ENCODE results near the gene HP1BP3.

Gene HP1BP3

DNA sequence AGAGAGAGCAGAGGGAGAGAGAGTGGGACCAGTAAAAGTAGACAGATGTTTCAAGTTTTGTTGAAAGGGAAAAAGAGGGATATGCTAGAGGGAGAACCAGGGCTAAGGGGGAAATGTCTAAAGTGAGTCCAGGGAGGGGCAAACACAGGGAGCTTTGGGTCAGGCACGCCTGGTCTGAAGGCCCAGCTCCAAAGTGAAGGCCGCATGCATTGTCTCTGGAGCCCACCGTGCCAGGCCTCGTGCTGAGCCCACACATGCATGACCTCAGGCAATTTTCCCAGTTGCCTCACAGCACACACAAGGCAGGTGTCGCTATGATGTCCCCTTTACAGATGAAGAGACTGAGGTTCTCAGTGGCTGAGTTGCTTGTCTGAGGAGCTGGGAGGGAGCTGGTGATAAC, 85.3 kb downstream of the HP1BP3 start:
- no peak overlapping the region for H3K9ac ChIP-seq (ENCODE audit: low read length)
- peaks cover 5% of the 10 kb centered on the region for H3K4me1 ChIP-seq (ENCODE audit: control insufficient read depth, insufficient read depth, low read length)
- H3K9me3 ChIP-seq (ENCODE audit: control insufficient read depth, low read length): no peaks in the 10 kb centered on the region
- no peaks in the 10 kb centered on the region for H3K36me3 ChIP-seq (ENCODE audit: control insufficient read depth, insufficient read depth, low read length)
- no peak overlapping the region for H3K4me3 ChIP-seq (ENCODE audit: low read length)
- H3K27me3 ChIP-seq (ENCODE audit: control insufficient read depth, insufficient read depth, low read length): peaks cover 8% of the 10 kb centered on the region

GRCh38 chr1:20701446-20701845, 85.7 kb downstream of the HP1BP3 start:
- Histone ChIP-seq H3K9ac (ENCODE audit: low read length) (no peak overlapping the region), H3K4me3 (ENCODE audit: low read length) (no peak overlapping the region), H3K4me1 (ENCODE audit: control insufficient read depth, insufficient read depth, low read length) (peaks cover 5% of the 10 kb centered on the region), H3K27me3 (ENCODE audit: control insufficient read depth, insufficient read depth, low read length) (peaks cover 8% of the 10 kb centered on the region), H3K36me3 (ENCODE audit: control insufficient read depth, insufficient read depth, low read length) (no peaks in the 10 kb centered on the region), H3K9me3 (ENCODE audit: control insufficient read depth, low read length) (no peaks in the 10 kb centered on the region)

- H3K4me3 ChIP-seq (ENCODE audit: low read length): no peak overlapping the region
- peaks cover 5% of the 10 kb centered on the region for H3K4me1 ChIP-seq (ENCODE audit: control insufficient read depth, insufficient read depth, low read length)
- H3K9me3 ChIP-seq (ENCODE audit: control insufficient read depth, low read length): no peaks in the 10 kb centered on the region
- H3K36me3 ChIP-seq (ENCODE audit: control insufficient read depth, insufficient read depth, low read length): no peaks in the 10 kb centered on the region
- peaks cover 8% of the 10 kb centered on the region for H3K27me3 ChIP-seq (ENCODE audit: control insufficient read depth, insufficient read depth, low read length)
- H3K9ac ChIP-seq (ENCODE audit: low read length): no peak overlapping the region
Observed at GRCh38 chr1:20700636-20701215, 86.4 kb downstream of the HP1BP3 start.

- Histone ChIP-seq H3K9me3 (ENCODE audit: control insufficient read depth, low read length) (no peaks in the 10 kb centered on the region), H3K9ac (ENCODE audit: low read length) (no peak overlapping the region), H3K27me3 (ENCODE audit: control insufficient read depth, insufficient read depth, low read length) (peaks cover 8% of the 10 kb centered on the region), H3K4me1 (ENCODE audit: control insufficient read depth, insufficient read depth, low read length) (peaks cover 5% of the 10 kb centered on the region), H3K36me3 (ENCODE audit: control insufficient read depth, insufficient read depth, low read length) (no peaks in the 10 kb centered on the region), H3K4me3 (ENCODE audit: low read length) (no peak overlapping the region)
Observed at GRCh38 chr1:20699558-20699957, 87.5 kb downstream of the HP1BP3 start.

DNA sequence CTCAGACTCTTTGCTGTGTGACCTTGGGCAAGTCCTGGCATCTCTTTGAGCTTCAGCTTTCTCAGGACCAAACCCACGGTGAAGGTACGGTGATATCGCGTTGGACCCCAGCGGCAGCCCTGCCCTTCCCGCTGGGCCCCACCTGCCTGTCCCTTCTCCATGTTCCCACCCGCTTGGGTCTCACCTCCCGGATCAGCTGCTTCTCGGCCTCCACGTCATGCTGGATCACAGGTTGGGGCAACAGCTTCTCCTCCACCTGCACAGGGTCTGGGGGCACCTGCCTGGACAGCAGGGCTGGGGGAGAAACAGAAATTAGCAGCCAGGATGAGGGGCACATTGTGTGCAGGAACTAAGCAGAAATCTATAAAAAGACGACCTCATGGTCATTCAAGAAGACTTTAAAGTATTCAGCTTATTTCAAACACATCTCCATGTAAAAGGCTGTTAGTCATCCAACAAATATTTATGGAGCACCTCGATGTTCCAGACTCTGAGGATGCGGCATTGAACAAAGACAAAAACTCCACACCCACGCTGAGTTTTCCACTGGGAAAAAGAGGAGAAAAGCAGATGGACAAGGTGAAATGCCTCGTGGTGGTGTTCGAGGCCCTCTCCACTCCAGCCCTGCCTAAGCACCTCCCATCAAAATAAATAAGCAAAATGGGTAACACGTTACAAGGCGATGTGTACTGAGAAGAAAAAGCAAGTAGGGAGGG, 88.8 kb downstream of the HP1BP3 start:
- no peak overlapping the region for H3K9ac ChIP-seq (ENCODE audit: low read length)

DNA sequence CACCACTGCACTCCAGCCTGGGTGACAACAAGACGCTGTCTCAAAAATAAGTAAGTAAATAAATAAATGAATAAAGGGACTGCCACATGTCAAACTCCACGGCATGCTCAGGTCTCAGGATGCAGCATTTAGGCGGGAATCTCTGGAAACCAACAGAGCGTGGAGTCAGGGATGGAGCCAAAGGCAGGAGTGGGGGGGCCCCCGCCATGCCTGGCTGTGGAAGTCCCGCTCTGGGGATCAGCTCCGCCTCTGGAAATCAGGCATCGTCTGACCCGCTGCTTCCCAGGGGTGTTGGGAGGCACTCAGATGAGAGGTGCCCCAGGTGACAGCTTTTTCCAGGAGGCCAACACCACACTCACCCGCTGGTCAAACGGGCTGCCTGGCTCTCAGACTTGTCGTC, 89.5 kb downstream of the HP1BP3 start:
- no peak overlapping the region for H3K9ac ChIP-seq (ENCODE audit: low read length)
- H3K4me3 ChIP-seq (ENCODE audit: low read length): no peak overlapping the region
- no peaks in the 10 kb centered on the region for H3K9me3 ChIP-seq (ENCODE audit: control insufficient read depth, low read length)
- H3K27me3 ChIP-seq (ENCODE audit: control insufficient read depth, insufficient read depth, low read length): peaks cover 8% of the 10 kb centered on the region
- no peaks in the 10 kb centered on the region for H3K36me3 ChIP-seq (ENCODE audit: control insufficient read depth, insufficient read depth, low read length)
- peaks cover 5% of the 10 kb centered on the region for H3K4me1 ChIP-seq (ENCODE audit: control insufficient read depth, insufficient read depth, low read length)

More for the DNA sequence above, 88.8 kb downstream of the HP1BP3 start:
- Histone ChIP-seq H3K36me3 (ENCODE audit: control insufficient read depth, insufficient read depth, low read length) (no peaks in the 10 kb centered on the region), H3K27me3 (ENCODE audit: control insufficient read depth, insufficient read depth, low read length) (peaks cover 8% of the 10 kb centered on the region), H3K9me3 (ENCODE audit: control insufficient read depth, low read length) (no peaks in the 10 kb centered on the region), H3K4me1 (ENCODE audit: control insufficient read depth, insufficient read depth, low read length) (peaks cover 5% of the 10 kb centered on the region), H3K4me3 (ENCODE audit: low read length) (no peak overlapping the region)

DNA sequence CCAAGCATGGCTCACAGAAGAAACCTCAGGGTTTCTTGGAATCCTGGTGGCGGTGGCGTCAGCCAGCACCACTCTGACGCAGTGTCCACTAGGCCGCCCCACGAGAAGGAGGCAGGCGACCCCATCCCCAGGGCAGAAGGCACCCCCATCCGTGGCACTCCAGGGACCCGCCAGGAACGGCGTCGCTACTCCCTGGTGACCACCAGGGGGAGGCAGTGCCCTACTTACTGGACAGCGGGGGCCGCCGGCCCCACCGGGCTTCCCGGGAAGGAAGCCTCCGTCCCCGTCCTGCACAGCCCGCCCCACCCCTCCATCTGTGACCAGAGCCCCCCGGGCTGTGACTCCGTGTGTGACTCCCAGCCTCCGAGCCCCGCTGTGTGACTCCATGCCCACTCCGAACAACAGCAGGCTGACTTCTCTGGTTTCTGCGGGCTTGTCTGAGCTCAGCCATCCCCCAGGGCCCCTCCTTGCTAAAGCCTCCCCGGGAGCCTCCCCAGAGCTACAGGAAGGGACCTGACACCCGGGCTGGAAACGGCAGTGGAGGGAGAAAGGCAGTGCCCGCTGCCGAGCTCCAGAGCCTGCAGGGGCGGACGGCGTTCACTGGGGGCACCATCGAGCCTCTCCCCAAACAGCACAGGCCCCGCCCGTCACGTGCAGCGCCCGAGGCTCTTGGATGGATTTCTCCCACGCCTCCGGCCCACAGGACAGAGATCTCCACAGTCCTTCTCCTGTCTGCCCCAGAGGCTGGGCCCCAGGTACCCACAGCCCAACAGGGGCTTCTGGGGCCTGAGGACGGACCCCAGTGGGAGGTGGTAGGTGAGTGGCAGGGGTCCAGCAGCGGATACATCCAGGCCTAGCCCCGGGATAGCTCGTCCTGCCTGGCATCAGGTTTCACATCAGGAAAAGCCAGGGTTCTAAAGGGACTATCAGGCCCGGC, 90.4 kb downstream of the HP1BP3 start:
- Histone ChIP-seq H3K4me1 (ENCODE audit: control insufficient read depth, insufficient read depth, low read length) (peaks cover 5% of the 10 kb centered on the region), H3K9me3 (ENCODE audit: control insufficient read depth, low read length) (no peaks in the 10 kb centered on the region), H3K27me3 (ENCODE audit: control insufficient read depth, insufficient read depth, low read length) (peaks cover 8% of the 10 kb centered on the region), H3K9ac (ENCODE audit: low read length) (peak overlapping the region; percentile 76), H3K36me3 (ENCODE audit: control insufficient read depth, insufficient read depth, low read length) (no peaks in the 10 kb centered on the region), H3K4me3 (ENCODE audit: low read length) (peak overlapping the region; percentile 82)

- Histone ChIP-seq H3K4me3 (ENCODE audit: low read length) (no peak overlapping the region), H3K27me3 (ENCODE audit: control insufficient read depth, insufficient read depth, low read length) (peaks cover 8% of the 10 kb centered on the region), H3K4me1 (ENCODE audit: control insufficient read depth, insufficient read depth, low read length) (peaks cover 5% of the 10 kb centered on the region), H3K9ac (ENCODE audit: low read length) (no peak overlapping the region), H3K9me3 (ENCODE audit: control insufficient read depth, low read length) (no peaks in the 10 kb centered on the region), H3K36me3 (ENCODE audit: control insufficient read depth, insufficient read depth, low read length) (no peaks in the 10 kb centered on the region)
Observed at GRCh38 chr1:20695515-20695914, 91.6 kb downstream of the HP1BP3 start.

- H3K9me3 ChIP-seq (ENCODE audit: control insufficient read depth, low read length): no peaks in the 10 kb centered on the region
- H3K4me1 ChIP-seq (ENCODE audit: control insufficient read depth, insufficient read depth, low read length): peaks cover 5% of the 10 kb centered on the region
- H3K4me3 ChIP-seq (ENCODE audit: low read length): no peak overlapping the region
Observed at GRCh38 chr1:20693623-20694022, 93.5 kb downstream of the HP1BP3 start.

More at GRCh38 chr1:20693623-20694022, 93.5 kb downstream of the HP1BP3 start:
- Histone ChIP-seq H3K36me3 (ENCODE audit: control insufficient read depth, insufficient read depth, low read length) (no peaks in the 10 kb centered on the region), H3K9ac (ENCODE audit: low read length) (no peak overlapping the region), H3K27me3 (ENCODE audit: control insufficient read depth, insufficient read depth, low read length) (peaks cover 8% of the 10 kb centered on the region)

All from mucosa of stomach (tissue), 1 donor.